Amygdala (tissue), 56 donors: ENCODE results near the gene MGMT.

Source experiments
- DNase-seq, 56 donors: peaks; one replicate each; lab custom pipeline; 2025; lab: John Stamatoyannopoulos, UW

MGMT gene

DNA sequence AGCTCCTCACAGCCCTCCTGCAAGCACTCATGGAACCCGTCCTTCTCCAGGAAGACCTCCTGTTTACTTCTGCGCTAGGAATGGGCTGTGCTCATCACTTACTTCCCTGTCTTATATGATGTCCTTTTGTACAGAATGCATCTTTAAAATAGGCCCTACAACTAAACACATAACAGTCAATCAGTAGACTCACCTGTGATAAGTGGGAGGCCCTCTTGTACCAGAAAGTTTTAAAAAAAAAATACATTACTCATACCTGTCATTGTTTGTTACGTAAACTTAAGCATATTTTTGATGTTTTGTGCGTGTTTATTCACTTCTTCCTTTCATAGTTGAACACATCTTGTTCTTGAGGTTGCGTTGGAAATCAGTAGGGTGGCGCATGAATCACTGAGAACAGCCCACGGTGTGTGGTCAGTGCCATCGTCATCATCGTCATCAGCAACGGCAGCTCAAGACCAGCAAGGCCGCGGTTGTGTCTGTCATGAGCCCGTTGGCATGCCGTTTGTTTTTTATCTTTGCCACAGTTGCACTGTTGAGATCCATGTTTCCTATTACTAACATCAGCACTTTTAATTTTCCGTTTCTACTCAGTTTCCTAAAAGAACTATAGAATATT lies 232.8 kb downstream of the MGMT start:
- no peak for DNase-seq

- DNase-seq: no peak
Measured at GRCh38 chr10:129702605-129703004, 235.6 kb downstream of the MGMT start.

DNA sequence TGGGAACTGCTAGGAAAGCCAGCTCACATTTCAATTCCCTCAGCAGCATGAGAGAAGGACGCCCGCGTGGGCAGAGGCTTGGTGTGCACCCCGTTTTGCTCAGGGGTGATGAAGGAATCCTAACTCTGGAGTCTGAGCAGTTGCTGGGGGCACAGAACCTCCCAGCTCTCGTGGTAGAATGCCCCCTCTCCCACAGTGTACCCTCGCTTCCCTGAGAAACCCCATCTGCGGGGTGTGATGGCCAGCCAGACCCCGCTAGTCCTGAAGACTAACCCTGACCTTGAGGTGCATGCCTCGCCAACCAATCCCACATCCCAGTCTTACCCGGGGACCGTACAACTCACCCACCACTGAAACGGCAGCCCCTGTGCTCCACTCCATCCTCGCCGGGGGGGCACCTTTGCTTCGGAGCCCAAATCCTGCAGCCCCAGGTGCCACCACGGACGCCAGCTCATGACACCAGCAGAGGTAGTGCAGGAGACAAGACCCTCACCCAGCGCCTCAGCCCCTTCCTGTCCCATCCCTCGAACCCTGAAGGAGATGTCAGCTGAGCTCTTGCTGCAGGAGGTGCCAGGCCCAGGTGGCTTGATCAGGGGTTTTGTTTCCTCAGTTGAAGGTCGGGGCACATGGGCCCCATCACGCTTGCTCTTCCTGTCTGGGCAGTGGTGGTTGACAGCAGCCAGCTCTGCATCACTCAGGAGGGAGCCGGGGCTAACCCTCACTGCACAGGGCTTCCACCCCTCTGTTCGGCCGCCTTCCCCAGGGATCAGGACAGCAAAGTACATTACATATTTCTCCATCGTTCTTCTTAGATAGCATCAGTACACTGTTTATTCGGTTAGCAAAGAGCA lies 236.5 kb downstream of the MGMT start:
- no peak for DNase-seq

DNA sequence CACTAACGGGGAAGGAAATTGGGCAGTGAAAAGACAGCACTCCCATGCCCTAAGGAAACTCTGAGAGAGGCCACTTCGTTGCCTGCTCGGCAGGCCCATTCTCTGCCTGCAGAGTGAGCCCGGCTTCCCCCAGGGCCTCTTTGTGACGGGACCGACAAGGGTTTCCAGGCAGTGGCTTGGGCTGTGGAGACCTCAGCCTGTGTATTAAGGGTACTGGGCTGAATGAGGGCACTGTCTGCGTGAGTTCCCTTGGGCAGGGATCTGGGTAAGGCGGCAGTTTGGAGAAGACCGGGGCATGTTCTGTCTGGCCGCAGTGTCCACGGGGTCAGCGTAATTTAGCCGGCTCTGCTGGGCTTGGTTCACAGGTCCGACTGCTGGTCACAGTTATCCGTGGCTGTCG lies 237.2 kb downstream of the MGMT start:
- no peak for DNase-seq

DNA sequence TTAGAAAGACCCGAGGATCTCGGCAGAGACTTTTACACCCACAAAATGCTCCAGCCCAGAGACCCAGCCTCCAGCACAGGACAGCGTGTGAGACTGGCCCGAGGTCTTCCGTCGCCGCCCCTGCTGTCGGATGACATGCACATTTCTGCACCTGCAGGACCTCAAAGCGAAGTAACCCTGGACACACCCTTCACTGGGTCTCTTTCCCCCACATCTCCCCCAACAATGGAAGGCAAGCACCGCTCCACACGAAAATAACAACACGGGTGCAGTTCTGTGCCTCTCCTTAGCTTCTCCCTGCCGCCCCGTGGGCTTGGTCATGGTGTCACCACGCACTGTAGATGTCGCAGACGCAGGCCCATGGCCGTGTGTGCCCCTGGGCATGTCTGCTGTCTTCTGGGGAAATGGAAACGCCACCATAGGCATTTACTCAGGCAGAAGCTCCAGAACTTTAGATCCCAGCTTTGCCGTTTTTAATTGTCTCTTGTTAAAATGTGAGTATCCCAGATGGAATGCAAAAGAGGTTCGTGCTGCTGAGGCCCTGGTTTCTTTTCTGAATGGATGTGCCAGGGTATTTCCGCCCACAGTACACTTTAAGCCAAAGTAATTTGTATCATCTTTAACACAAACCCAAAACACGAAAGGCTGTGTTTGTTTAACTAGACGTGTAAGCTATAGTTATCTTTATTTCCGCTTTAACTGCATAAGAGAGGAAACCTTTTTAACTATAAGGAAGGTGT lies 237.9 kb downstream of the MGMT start:
- DNase-seq: no peak

DNA sequence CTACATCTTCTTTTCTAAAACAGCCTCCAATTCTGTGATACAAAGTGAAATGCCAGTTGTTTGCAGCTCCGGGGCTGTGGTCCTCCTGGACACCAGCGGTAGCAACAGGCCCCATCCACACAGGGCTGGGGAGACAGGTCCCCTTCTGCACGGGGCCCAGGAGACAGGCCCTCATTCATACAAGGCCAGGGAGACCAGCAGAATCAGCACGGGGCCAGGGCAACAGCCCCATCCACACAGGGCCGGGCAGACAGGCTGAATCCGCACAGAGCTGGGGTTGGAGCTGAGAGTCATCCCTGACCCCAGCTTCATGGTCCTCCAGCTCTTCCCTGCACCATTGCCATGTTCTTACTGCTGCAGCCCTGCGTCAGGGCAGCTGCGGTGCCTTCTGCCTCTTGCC lies 238.6 kb downstream of the MGMT start:
- no peak for DNase-seq

DNA sequence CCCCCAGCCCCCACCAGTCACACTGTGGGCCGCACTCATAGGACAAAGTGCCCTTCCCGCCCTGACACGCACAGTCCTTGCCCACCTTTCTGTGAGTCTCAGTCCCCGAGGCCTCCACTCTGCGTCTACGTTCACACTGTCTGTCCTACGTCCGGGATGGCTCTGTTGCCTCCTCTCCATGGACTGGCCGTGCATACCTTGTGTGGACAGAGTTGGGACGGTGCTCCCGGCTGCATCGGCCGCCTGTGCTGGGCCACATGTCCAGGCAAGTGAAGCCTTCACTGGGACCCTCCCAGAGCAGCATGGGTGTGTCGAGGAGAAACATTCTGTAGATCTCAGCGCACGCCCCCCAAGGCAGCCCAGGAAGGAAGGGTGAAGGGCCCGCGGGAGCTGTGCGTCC lies 239.0 kb downstream of the MGMT start:
- no peak for DNase-seq

DNA sequence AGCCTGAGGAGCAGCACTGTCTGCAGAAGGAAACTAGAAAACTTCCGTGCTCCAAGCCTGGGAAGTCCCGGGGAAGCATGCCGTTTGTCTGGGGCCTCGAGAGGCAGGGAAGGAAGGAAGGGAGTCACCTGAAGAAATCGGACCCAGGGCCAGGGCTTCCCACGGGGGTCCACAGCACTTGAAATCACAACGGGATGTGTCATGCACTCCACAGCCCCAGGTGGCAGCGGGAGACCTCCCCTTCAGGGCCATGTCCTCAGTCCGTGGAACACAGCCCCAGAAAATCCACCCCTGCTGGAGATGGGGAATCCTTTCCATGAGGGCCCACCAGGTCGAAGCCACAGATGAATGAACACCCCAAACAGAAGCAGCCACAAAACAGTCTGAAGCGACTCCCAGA lies 239.5 kb downstream of the MGMT start:
- DNase-seq: no peak

DNA sequence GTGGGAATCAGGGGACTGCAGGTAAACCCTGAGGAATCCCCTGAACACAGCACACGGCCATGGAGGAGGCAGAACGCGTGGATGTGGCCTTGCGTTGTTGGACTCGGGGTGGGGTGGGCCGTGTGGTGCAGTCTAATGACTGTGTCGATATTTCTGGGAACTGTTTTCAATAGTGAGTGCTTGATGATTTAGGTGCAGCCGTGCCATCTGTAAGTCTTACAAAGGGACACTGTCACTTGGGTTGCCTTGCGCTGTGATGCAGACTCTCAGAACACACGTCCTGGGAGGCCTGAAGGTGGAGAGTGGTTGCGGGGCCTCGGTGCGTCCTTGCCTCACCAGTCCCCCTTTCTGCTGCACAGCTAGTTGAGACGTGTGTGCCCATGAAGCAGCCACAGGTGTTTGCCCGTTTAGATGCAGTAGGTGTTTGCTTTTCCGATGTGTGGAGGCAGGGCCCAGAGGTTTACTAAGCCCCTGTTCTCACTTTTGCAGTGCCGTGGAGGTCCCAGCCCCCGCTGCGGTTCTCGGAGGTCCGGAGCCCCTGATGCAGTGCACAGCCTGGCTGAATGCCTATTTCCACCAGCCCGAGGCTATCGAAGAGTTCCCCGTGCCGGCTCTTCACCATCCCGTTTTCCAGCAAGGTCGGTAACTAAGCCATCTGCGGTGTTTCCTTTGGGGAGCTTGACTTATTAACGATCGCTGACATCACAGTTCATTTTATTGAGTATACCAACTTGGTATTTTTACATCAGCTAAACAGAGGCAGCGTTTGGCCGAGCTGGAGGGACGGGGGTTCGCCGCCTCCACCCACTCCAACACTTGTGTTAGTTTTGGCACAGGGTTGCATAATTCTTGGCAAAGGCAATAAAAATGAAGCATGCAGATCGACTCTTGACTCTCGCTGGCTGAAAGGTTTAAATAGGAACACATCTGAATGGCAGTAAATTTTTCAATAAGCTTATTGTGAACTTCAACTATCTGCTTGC lies 240.7 kb downstream of the MGMT start:
- DNase-seq: no peak

DNA sequence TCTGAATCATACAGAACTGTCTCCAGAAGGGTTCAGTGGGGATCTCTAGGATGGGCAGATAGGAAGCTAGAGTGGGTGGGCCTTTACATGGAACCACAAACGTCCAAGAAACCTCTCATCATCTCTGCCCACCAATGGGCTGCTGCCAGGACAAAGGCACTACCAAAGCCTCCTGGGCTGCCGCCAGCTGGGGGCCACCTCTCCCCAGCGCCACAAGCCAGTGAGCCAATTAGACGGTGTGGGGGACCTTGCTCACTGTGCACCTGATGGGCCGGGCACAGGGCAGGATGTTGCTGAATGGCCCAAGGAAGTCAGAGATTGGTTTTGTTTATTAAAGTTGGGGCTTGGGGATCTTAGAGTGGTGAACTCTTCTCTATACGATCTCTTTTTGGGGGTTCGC lies 242.1 kb downstream of the MGMT start:
- DNase-seq: no peak

GRCh38 chr10:129709627-129710509 lies 242.8 kb downstream of the MGMT start:
- no peak for DNase-seq

GRCh38 chr10:129710510-129710847 lies 243.4 kb downstream of the MGMT start:
- DNase-seq: no peak

DNA sequence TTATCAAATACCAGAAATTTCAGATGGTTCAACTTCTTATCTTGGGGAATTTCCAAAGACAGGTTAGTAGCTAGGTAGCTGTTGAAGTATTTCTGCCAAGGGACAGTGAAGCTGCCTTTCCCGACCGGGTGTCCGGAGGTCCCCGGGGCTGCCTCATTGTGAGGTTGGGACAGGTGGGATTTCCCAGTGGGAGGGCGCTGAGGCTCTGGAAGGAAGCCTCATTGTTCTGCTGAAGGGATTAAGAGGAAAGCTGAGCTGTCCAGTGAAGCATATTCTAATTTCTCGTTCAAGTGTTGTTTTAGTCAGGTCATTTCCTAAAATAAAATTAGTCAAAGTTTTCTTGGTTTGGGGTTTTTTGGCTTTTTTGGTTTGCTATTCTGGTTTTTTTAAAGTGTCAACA lies 244.2 kb downstream of the MGMT start:
- no peak for DNase-seq

DNA sequence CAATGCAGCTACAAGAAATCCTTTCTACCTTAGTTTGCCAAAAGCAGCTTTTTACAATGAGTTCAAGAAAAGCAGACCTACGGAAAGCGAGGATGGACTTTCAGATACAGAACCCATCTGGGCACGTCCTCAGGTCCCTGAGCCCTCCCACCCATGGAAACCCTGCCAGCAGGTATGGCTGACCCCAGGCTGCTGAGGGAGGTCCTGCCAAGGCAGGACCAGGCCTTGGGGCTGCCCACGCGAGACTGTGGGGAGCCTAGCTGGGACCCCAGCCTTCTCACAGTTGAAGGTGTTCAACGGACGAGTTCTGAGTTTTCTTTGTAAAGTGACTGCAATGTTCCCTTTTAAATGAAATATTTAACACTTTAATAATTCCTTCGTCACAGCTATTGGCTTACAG lies 245.0 kb downstream of the MGMT start:
- DNase-seq: no peak

GRCh38 chr10:129713659-129714265 lies 246.7 kb downstream of the MGMT start:
- DNase-seq: no peak

DNA sequence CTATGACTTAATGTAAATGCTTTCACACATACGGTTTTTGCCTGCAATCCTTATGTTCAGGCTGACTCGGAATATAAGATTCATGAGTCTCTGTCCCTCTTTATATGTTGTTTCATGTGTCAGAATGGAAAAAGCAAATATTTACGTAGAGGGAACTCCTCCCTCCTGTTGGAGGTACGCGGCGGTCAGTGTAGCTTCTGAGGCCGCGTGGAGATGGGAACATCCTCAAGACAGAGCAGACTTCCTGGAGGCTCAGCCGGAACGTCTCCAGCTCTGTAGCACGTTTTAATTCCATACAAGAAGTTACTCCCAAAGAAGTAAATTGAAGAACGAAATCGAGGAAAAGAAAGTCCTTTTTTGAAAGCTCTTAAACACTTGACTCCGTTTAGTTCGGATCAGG lies 248.8 kb downstream of the MGMT start:
- DNase-seq: no peak

DNA sequence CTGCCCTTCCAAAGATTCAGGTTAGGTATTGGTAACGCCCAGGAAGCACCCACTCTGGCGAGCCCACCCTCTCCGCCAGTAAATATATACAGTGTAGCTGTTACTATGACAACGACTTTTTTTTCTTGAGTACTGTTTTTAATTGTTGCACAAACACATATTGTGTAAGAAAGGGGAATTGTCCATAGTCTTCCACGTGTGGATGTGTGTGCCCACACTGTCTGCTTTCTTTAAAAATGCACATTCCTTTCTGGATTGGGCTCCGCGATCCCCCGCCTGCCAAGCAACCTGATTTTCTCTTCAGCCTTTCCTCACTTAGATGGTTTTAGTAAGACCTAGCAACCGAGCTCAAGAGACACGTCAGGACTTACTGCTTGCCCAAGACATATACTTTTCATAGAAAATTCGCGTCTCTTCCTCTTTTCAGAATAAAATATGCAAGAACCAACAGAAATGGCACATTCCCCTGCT lies 249.2 kb downstream of the MGMT start:
- DNase-seq: no peak

DNA sequence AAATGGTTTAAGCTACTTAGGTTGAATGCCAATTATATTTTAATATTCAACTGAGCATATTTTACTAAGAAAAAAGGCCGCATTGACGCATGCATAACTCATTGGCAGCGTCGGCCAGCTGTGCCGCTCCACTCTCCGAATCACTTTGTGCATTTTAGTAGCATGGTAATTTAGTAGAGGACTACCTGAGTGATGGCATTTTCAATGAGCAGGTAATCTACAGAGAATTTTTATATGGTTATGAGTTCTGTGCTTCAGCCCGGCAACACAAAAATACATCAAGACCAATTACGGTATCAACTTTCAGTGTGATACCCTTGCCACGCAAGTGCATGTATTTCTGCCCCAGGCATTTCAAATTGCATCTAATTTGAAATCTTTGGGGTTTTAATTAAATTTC lies 249.8 kb downstream of the MGMT start:
- no peak for DNase-seq
